GM18517 (cell line): ENCODE results near the gene PSMD14.
"Not testable (repeated sequence)": the region's sequence is repeated elsewhere in the genome, so short reads cannot be mapped to it uniquely, and the experiment has no call there.

Experiments
- ATAC-seq: cut with Tn5 transposase; IDR thresholded peaks from one replicate; pipeline ENCODE4 v1.9.1; 2021; ENCODE audit warnings: mild to moderate bottlenecking, moderate library complexity; ENCODE audit not compliant: unreplicated experiment

The PSMD14 gene

DNA sequence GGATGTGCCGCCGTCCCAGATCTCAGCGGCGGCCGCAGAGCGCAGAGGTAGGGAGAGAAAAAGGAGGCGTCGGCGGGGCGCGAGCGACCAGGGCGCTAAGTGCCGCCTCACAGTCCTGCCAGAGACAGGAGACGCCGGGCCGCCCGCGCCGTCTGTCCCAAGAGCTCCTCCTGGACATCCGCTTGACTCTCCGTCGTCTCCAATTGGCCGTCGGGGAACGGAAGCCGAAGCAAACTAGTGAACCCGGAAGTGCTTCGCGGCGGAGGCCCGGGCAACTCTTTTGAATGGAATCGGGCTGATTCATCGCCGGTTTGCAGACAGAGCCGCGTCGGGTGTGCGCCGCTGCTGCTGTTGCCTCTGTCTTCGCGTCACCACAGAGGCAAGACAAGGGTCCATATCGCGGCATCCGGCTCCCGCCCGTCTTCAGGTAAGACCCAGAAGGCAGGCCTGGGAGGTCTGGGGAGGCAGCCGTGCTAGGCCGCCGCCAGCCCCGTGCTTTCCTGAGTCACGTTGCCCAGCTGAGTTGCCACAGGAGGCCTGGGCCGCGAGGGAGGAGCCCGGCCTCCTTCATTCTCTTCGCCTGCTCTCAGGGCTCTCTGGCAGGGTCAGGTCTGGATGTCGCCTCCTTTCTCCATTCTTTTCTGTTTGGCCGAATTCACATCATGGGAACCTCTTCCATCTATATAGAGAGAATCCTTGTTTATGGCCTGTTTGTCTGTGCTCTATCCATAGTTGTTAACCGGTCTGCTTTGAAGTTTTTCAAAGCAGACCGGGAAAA is at the start of gene PSMD14:
Gene PSMD14 (plus strand): TSS at position 248 of the 778 bp plus-strand sequence. CDS start 10,401 bp downstream, outside the sequence.
- peak; percentile 94 for ATAC-seq

DNA sequence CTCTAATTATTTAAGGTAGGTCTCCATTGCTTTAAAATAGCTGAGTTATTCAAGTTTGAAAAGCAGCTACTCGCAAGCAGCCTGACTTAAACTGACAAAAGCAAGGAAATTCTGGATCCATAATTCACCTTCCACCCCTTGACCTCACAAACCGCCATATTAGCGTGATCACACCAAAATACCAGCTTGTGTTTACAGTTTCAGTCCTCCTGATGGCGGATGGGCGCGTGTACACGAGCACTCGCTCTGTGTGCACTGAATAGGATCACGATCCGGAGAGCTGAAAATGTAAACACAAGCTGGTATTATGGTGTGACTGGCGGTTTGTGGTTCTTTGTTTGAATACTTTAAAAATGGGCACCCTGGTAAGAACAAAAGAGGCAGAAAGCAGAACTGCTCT is 42.4 kb upstream of the PSMD14 start:
- no peak for ATAC-seq

DNA sequence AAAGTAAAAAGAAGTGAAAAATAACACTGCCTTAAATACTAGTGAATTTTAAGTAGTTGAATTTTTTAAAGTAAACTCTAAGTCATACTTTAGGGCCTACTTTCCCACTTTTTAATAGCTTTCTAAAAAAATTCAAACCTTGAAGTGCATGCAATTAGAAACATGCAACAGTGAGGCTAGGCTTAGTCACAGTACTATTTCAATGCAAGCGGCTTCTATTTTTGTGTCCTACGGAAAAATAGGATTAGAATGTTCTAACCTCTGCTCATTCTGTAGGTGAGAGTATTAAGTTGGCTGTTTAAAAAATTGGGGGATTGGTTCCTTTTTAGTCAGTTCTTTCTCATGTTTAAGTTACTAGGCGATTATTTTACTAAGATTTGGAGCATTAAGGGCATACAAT is 39.1 kb upstream of the PSMD14 start:
- ATAC-seq = no peak

DNA sequence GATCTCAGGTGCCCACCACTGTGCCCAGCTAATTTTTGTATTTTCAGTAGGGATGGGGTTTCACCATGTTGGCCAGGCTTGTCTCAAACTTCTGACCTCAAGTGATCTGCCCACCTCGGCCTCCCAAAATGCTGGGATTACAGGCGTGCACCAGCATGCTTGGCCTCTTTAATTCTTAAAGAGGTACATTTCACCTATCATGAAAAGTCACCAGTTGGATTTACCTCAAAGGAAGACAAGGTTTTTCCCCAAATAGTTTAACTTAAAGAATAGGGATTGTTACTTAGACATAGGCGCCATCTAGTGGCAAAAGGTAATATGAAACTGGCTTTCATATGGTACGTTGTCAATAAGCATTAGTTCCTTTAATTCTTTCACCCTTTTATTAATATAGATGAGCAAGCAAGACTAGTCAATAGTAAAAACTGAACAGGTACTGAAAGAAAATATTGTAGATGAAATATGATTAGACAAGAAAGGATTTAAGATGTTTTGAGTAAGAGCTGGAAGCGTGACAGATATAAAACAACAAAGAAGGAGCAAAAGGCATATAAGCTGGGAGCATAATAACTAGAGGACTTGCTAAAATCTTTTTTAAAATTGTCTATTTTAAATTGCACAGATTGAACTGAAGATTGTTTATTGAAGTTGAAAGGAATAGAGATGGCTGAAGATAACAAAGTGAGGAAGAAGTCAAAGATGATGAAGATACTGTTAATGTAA is 35.0 kb upstream of the PSMD14 start:
- ATAC-seq = peak; percentile 88

DNA sequence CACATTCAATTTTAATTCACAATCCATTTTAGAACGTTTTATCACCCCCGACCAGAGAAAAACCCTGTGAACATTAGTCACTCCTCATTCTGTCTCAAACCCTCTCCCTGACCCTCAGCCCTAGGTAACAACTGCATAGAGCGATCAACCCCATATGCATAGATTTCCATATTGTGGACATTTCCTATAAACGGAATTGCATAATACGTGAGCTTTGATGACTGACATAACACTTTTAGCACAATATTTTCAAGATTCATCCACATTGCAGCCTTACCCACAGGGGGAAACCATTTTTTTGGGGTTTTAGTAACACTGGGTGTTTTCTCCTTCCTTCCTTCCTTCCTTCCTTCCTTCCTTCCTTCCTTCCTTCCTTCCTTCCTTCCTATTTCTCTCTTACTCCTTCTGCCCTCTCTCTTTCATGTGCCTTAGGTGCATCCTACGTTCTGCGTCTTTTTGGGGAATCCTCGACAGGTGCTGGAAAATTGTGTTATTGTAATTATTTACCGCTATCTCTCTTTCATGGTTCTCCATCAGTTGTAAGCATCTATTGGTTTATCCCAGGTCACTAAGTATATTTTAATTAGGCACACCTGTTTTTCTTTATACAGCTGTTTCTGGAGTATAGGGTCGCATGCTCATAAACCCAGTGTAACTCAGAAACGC is 29.5 kb upstream of the PSMD14 start:
- ATAC-seq = not testable (repeated sequence)

DNA sequence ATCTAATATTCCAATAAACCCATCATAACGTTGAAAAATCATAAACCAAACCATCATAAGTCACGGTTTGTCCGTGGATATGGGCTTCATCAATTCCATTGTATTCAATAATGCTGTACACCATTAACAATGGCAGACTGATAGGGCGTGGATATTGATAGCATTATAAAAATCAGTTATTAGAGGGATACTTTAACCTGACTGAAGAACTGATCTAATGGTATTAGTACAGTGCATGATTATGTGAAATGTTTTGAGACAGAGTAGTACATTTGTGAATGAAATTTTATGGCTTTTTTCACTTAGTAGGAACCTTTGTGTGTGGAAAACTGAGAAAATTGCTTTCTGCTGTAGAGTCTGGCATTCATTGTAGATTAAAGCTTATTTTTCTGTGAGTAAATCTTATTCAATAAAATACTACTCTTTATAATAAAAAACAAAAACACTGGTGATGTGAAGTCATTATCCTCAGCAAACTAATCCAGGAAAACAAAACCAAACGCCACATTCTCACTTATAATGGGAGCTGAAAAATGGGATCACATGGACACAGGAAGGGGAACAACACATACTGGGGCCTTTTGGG is 28.9 kb upstream of the PSMD14 start:
- not testable (repeated sequence) for ATAC-seq

DNA sequence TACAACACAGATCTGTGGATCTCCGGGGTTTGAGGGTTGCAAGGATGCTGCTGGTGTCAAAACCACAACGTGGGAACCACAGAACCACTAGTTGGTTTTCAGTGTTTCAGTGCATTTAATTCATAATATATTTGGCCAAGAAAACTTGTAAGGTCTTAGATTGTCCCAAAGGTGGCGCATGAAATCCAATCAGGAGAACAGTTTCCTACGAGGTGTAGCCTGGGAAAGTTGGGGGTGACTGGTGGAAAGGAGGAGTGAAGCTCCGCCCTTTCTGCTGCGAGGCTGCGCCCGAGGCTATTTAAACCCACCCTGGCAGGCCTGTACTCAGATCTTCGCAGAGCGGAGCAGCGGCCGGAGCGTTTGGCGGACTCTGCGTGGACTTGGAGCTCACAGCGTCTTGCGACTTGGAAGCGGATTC is 27.3 kb upstream of the PSMD14 start:
- ATAC-seq = not testable (repeated sequence)

DNA sequence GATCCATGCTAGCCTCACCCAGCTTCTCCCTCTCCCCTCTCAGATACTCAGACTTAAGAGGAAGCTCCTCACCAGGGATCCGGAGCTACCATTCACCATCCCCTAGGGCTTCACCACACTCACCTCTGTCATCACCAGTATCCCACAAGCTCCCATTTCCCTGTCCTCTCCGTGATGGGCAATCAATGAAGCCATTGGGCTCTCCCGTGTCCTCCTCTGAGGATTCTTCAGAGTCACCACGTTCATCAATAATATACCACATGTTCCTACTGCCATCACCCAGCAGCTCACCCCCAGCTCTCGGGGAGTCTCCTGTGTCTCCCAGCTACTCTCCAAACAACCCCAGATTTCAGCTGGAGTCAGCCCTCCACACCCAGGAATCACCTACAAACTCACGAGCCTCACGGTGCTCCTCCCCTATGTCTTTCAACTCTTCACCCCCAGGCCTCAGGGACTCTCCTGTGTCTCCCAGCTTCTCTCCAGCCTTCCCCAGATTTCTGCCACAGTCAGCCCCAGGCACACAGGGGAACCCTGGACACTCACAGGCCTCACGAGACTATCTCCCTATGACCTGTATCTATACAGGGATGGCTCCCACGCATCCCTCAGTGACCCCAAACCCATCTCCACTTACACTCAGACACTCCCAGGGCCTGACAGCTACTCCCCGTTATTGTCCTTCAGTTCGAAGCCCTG is 26.5 kb upstream of the PSMD14 start:
- not testable (repeated sequence) for ATAC-seq

DNA sequence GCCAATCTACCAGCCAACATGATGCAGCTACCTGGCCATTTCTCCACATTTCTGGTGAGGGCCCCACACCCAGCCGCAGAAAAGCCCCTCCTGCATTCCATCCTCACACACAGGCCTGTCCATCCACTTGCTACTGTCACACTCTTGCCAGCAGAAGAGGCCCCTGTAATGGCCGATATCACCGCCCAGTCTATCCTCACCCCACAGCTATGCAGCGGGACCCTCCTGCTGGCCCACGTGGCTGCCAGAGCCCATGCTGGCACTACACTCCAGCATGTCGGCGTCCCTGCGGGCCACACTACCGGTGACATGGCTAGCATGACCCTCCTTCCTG is 25.9 kb upstream of the PSMD14 start:
- ATAC-seq = not testable (repeated sequence)

DNA sequence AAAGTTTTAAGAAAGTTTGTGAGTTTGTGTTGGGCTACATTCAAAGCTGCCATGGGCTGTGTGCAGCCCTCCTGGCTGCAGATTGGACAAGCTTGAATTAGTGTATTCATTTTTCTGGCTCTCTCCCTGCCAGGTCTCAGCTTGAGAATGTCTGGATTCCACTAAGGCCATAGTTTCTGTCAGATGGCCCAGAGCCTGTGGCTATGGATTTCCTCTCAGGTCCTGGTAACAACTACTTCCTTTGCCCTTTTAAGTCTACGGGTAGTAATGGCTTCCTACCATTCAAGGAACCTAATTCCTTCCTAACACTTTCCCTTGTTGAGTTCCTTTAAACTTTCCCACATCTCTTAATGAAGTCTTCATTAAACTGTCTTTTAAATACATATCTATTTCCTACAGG is 24.3 kb upstream of the PSMD14 start:
- no peak for ATAC-seq

DNA sequence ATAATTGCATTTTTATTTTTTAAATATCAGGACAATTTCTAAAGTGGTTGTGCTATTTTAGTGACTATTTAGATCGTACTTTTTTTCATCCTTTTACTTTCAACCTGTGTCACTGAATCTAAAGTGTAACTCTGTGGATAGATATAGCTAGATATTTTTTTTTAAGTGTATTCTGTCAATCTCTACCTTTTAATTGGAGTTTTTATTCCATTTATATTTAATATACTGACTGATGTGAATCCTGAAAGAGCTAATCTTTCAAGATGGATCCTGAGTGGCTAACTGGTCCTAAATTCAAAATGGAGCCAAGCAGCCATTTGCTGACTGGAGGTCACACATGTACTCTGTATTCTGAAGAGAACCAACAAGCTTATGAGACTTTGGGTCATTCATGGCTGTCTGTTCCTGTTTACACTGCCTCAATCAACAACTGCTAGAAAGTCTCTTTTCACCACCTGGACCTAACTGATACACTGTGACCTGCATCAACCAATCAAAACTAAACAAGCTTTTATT is 4.6 kb upstream of the PSMD14 start:
- no peak for ATAC-seq

DNA sequence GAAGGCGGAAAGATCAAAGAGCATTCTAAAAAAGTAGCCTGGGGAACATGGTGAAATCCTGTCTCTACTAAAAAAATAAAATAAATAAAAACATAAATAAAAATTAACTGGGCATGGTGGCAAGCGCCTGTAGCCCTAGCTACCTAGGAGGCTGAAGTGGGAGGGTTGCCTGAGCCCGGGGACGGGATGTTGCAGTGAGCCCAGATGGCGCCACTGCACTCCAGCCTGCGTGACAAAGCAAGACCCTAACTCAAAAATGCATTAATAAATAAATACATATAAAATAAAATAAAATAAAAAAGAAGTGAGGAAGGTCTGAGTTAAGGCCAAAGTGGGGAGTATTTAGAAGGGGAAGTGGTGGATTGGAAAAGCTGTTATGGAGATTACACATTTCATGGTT is 1.3 kb upstream of the PSMD14 start:
- ATAC-seq = no peak

DNA sequence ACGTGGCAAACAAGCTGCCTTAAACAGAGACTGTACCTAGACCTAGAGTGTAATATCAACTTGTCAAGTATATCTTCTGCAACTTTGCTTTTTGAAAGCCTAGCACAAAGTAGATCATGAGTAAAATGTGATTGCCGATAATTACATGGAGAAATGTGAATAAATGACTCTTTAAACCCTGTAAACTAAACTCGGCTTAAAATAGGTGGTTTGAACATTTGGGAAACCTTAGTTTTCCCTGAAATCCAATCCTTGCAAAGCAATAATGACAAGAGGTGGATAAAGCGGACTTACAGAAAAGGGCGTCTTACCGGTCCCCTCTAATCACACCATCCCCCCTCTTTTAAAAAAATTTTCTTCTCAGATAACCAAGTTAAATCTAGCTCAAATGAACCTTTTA is 549 bp upstream of the PSMD14 start:
- no peak for ATAC-seq

DNA sequence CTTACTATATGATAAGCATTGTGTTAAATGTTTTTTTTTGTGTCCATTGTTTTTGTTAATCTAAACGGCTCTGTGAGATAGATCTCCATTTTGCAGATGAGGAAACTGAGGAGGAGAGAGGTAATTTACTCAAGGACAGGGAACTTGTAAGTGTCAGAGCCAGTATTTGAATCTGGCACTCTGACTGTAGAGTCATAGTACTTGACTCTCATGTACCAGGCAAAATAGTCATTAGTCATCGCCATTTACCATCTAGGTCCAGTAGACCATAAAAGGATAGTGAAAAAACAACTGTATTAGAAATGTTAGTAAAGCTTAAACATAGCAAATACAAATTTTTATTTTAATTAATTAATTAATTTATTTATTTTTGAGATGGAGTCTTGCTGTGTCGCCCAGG is 4.8 kb downstream of the PSMD14 start:
- no peak for ATAC-seq

DNA sequence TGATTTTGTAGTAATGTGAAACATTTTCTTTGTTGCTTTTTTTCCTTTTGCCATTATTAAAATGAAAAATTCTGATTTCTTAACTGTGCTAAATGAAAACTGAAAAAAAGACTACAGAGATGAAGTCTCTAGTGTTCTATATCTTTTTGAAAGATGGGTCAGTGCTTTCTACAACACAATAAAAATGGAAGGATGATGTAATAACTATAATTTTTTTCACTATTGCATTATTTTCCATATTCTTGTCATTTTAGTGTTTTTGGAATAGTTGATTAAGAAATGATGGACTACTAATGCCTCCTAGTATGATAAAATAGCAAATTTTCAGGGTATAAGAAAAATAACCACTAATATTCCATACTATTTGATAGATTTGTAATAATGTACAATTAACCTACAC is 7.2 kb downstream of the PSMD14 start:
- no peak for ATAC-seq

DNA sequence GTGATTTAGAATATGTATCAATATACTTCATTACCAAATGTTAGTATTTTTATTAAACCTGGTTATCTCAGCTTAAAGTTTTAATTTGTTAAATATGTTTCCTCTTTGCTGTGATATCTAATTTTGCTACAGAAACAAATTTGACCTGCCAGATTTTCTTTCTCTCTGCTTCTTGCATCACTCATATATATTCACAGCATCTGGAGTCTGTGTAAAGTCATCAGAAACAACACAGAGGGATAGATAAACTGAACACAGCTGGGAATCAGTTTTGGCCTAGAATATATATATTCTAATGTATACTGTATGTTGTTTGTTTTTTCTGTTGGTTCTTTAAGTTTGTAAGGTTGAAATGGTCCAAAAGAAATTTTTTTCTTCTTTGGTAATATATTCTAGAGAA is 8.5 kb downstream of the PSMD14 start:
- no peak for ATAC-seq

DNA sequence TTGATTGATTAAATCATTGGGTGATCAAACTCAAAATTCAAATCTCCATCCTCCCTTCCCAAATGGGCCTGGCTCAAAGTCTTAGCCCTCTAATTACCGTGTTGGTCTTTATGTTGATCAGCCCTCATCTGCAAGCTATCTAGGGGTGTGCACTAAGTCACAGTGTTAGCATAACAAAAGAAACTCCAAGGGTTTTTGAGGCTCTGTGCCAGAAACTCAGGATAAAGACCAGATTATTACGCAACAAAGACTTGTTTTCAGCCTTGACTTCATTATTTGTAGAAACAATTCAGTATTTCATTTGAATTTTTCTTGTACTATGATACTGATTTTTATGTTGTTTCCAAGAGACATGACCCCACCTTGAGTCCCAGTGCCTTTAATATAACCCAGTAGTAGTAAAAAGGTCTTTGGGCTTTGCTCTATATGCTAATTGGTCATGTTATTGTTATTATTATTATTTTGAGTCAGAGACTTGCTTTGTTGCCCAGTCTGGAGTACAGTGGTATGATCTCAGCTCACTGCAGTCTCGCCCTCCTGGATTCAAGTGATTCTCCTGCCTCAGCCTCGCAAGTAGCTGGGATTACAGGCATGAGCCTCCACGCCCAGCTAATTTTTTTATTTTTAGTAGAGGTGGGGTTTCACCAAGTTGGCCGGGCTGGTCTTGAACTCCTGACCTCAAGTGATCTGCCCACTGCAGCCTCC is 13.9 kb downstream of the PSMD14 start:
- ATAC-seq = no peak

DNA sequence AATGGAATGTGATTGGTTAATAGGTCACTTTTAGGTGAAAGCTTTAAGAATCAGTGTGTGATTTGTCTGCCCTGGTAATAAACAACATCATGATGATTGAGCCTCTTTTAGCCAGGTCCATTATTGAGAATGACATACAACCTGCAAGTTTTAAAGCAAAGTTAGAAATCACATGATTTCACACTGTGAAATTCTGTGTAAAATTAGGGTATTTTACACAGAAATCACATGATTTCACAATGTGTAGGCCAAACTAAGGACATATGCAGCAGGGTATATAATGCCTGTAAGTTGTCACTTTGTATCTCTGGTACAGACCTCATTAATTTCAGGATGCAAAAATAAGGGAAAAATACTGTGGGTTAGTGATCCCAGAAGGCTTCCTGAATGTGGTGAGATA is 16.7 kb downstream of the PSMD14 start:
- no peak for ATAC-seq

DNA sequence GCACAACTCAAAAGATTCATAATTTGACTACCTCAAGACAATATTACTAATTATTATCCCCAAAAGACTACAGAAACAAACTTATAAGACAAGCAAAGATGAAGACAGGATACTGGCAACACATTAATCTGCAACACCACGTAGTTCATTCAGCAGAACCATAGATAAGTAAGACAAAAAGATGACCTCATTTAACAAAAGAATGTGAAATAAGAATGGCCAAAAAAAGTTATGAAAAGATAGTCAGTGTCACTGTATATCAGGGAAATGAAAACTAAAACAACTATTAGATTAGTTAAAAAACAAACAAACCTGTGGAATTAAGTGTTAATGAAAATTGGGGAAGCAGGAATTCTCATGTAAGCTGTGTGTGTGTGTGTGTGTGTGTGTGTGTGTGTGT is 19.4 kb downstream of the PSMD14 start:
- no peak for ATAC-seq

DNA sequence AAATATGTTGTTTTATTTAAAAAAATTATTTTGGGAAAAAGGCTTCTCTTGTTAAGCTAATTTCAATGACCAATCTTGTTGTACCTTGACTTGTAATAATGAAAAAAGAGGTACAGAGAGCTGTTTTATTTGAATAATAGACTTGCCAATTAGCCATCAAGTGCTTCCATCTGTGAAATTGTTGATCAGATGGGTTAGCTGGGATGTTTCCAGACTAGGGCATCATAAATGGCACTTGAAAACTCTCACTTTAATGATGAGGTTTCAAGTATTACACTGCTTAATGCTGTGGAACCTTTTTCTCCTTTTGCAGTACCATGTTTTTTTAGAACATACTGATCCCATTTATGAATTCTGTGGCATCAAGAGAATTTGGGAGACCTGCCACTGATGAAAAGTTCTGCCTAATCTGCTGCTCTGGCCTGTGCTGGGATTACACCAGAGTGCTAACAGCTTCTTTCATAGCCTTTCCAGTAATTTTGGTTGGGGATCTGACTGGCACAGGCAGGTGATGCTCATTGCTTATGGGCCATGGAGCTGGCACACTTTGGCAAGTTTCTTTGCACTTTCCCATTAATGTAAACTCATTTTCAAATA is 24.2 kb downstream of the PSMD14 start:
- no peak for ATAC-seq
